NCI-H446 treated with DMSO at 0.1 percent for 48 hours (cell line): ENCODE data around the gene KIAA2012.

ENCODE experiments used
- DNase-seq: peaks from one replicate; lab custom pipeline; 2025; lab: John Stamatoyannopoulos, UW

Gene KIAA2012

GRCh38 chr2:202149936-202150335 is 76.9 kb downstream of the KIAA2012 start:
- DNase-seq: no peak

GRCh38 chr2:202152104-202152715 is 79.2 kb downstream of the KIAA2012 start:
- no peak for DNase-seq

DNA sequence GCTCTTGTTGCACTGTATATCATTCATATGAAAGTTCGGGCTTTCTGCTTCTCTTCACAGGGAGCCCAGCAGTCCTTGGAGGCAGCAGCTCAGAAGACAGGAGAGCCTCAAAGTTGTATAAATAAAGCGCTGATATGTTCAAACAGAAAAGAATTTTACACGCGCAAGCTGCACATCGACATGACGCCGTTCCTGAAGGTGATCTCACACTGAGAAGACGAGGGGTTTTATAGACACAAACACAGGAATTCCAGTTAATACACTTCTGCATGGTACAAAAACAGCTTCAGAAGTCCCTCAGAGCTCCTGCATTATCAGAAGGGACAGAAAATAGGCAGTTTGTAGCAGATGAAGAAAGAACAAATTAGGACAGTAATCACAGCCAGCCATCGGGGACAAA is 81.6 kb downstream of the KIAA2012 start:
- no peak for DNase-seq

- no peak for DNase-seq
Measured at GRCh38 chr2:202157211-202157990, 84.3 kb downstream of the KIAA2012 start.

DNA sequence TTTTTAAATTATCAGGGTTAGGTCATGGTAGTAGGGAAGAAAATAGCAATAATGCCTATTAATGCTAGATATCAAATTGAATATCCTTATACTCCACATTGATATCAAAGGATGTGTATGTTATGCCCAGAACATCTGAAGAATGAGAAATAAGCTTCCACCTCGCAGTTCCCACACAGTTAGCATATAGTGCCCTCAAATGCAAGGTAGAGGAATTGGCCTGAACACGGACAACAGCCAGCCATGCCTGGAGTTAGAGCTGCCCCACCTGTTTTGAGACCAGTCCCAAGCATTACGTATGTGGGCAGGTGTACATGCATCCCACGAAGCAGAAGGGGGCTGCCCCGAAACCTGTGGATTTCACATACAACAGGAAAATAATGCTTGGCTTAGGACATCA is 85.7 kb downstream of the KIAA2012 start:
- peak; percentile 14 for DNase-seq

- DNase-seq: no peak
Measured at GRCh38 chr2:202161151-202161835, 88.2 kb downstream of the KIAA2012 start.

DNA sequence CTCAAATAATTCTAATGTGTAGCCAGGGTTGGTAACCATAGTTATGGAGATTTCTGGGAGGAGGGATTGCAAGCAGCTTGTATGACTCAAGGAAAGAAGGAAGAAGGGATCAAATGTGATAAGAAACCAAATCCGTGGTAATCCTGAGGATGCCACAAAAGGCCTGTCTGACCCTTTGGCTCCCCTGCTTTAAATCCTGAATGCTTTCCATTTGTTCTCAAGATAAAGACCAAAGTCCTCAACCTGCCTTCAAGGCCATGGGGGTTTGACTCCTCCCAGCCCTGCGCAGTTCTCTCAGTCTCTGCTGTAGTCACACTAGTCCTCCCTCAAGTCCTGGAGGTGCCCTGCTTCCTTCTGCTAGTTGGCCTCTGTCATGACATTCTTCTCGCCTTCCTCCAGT is 91.4 kb downstream of the KIAA2012 start:
- no peak for DNase-seq

DNA sequence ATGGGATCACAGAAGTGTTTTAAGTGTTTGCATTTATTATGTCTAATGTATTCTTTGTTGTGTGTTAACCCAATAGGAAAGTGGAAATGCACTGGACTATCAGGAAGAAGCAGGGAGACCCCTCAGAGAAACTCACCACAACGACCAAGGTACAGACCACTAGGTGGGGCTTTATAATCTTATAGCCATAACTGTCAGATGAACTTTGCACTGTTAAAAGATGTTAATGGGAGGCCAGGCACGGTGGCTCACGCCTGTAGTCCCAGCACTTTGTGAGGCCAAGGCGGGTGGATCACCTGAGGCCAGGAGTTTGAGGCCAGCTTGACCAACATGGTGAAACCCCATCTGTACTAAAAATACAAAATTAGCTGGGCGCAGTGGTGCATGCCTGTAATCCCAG is 92.2 kb downstream of the KIAA2012 start:
- DNase-seq: no peak

GRCh38 chr2:202165945-202166344 is 92.9 kb downstream of the KIAA2012 start:
- DNase-seq: no peak

GRCh38 chr2:202169131-202169530 is 96.1 kb downstream of the KIAA2012 start:
- no peak for DNase-seq

DNA sequence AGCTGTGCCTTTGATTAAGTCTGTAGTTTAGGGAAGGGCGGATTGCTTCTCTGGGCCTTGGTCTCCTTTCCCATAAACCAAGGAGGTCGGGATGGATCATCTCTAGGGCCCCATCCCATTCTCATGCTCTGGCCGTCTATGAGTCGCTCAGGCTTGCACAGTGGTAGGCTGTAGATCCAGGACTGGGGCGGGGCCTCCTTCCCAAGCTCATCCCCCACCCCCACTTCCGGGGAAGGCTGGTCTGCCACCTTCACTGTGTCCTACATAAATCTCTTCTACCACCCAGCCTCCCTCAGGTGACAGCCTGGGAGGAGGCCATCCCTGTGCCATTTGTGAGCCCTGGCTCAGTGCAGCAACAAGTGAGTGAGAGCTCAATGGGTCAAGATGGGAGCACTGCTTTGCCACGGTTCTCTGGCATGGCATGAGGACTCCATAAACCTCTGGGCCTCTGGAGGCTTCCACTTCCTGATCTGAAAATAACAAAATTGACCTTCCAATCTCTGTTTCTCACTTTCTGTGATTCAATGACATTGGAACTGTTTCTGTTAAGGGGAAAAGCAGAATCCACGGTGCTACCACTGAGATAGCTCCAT is 96.9 kb downstream of the KIAA2012 start:
- no peak for DNase-seq

GRCh38 chr2:202171241-202171825 is 98.3 kb downstream of the KIAA2012 start:
- DNase-seq: no peak

- DNase-seq: no peak
Measured at GRCh38 chr2:202172439-202173211, 99.6 kb downstream of the KIAA2012 start.

DNA sequence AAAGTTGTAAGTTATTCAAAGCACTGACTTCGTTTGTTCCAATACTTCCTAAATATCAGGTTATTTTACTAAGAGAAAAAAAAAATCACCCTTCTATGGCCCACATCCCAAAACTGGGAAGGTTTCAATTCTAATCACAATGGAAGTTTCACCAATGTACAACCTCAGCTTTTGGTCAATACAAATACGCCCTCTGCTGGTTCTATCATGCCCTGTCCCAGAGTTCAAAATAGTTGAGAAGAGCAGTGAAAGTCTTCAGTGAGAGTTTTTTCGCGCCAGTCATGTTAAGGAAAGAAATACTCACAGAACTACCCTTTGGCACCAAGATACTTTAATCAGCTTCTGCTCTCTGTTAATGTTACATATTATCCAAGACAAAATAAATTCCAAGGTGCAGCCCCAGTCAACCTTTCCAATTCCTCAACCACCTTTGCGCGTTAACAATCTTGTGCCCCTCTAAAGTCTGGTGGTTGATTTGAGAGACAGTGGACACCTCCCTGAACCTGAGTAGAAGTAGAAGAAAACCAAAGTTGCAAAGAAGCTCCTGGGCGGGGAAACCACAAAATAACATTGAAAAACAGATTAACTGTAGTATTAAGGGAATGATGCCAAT is 105.4 kb downstream of the KIAA2012 start:
- peak; percentile 28 for DNase-seq

GRCh38 chr2:202184557-202184956 is 111.5 kb downstream of the KIAA2012 start:
- DNase-seq: no peak

DNA sequence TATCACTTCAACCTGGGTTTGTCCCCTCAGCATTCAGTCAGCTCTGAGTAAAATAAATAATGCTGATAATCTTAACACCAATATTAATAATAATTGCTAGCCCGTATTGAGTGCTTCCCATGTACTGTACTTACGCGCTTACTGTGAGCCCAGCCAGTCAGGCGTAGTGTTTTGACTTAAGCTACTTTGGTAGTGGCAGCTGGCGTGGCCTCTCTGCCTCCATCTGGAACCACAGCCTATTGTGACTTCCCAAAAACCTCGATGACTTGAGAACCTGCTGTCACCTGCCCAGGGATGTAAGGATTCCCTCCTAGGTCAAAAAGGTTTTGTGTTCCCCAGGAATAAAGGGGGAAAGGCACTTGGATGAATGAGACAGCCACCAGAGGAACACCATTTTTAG is 112.1 kb downstream of the KIAA2012 start:
- no peak for DNase-seq

DNA sequence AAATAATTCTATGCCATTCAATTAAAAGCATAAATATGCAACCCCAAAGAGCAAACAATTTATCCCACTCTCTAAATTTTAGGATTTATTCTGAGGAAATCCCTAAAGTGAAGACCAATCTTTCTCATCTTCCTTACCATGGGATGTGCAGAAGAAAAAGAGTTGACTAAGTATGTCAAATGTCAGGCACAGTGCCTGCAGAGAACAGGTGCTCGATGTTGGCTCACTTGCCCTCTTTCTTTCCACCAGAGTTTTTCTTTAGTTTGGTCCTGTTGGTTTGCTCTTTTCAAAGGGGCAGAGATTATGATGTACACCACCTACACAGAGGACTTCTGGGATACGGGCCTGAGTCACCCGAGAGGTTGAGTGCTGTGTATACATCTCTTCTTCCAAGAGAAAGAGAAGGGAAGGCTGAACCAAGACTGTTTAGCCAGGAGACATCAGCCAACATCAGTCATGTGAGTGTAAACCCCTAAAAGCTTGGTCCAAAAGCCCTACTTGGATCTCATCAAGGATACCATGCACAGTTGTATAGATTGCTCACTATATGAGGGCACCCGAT is 113.7 kb downstream of the KIAA2012 start:
- DNase-seq: no peak

- no peak for DNase-seq
Measured at GRCh38 chr2:202187570-202187969, 114.5 kb downstream of the KIAA2012 start.

DNA sequence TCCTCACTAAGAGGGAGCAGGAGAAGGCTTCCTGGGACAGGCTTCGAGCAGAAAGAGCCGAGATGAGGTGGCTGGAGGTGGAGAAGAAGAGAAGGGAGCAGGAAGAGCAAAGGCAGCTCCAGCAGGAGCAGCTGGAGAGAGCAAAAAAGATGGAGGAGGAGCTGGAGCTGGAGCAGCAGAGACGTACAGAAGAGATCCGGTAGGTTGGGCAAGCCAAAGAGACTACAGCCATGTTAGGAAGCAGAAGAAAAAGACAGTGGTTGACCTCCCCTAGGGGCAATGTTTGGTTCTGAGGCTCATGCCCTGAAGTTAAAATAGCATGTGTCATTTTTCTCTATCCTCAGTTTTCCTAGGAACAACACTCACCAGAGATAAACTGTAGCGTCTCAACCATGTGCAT is 120.2 kb downstream of the KIAA2012 start:
- DNase-seq: no peak

DNA sequence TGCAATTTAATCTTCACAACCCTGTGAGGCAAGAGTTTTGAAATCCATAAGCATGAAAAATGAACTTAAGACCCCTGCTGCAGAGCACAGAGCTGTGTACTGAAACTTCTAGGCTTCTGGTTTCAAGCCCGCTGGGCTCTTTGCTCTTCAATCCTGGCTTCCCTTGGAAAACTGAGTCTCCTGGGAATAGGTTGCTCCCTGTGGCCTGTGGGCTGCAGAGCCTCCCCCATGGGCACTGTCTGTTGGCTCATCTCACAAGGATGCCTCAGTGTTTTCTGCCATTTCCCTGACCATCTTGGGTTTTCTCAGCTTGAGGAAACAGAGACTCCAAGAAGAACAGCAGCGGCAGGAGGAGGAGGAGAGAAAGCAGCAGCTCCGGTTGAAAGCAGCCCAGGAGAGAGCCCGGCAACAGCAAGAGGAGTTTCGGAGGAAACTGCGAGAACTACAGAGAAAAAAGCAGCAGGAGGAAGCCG is 120.9 kb downstream of the KIAA2012 start:
- no peak for DNase-seq

DNA sequence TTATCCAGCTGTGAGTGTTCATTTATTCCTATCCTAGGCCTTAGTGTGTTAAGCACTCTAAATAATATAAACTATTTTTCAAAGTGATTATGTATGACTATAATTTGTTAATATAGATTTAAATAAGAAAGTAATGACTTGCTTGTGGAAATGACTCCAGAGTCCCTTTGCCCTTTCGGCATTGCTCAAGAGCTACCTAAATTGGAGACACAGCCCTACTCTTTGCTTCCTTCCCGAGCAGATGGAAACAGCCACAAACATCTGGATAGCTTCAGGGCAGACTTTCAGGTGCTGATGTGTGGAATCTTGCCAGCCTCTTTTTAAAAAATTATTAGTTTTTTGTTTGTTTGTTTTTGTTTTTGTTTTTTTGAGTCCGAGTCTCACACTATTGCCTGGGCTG is 121.4 kb downstream of the KIAA2012 start:
- no peak for DNase-seq
